SU-DHL-6 (cell line): Measurements from ENCODE around the gene NDFIP1.

Experiments
- H2AFZ ChIP-seq: fragments of 200-600 bp; sonication (generic); 2 replicates; pipeline ENCODE4 v1.6.1; 2014; ENCODE audit warnings: low read depth, mild to moderate bottlenecking, moderate library complexity, mixed read lengths, antibody characterized with exemption, low read length; ENCODE audit not compliant: severe bottlenecking
- H3F3A ChIP-seq: fragments of 200-600 bp; shearing (Covaris generic); 2 replicates; pipeline ENCODE4 v1.6.0; 2016; ENCODE audit warnings: antibody characterized with exemption, mild to moderate bottlenecking; ENCODE audit not compliant: insufficient read depth
- H3K27ac ChIP-seq: fragments of 200-600 bp; sonication (generic); 2 replicates; pipeline ENCODE4 v1.5.1; 2016; ENCODE audit warnings: low read depth, mild to moderate bottlenecking, low read length, moderate library complexity, mixed read lengths
- H3K27me3 ChIP-seq: fragments of 200-600 bp; sonication (generic), shearing (Covaris generic); 2 replicates; pipeline ENCODE4 v1.6.0; 2014; ENCODE audit warnings: mild to moderate bottlenecking, low read length
- H3K36me3 ChIP-seq: fragments of 200-600 bp; sonication (generic); 2 replicates; pipeline ENCODE4 v1.6.1; 2014; ENCODE audit warnings: mild to moderate bottlenecking, low read length, mixed read lengths
- H3K4me2 ChIP-seq: fragments of 300-600, 200-600 bp; shearing (Covaris generic), sonication (generic); 2 replicates; pipeline ENCODE4 v1.6.0; 2014; ENCODE audit warnings: low read length, low read depth, mild to moderate bottlenecking; ENCODE audit not compliant: poor library complexity, severe bottlenecking
- H3K4me3 ChIP-seq: fragments of 200-600 bp; sonication (generic); 2 replicates; pipeline ENCODE4 v1.5.1; 2014; ENCODE audit warnings: antibody characterized with exemption, low read length, mild to moderate bottlenecking, mixed read lengths; ENCODE audit not compliant: insufficient read depth, poor library complexity, severe bottlenecking
- H3K79me2 ChIP-seq: fragments of 200-600 bp; sonication (generic); 2 replicates; pipeline ENCODE4 v1.6.1; 2014; ENCODE audit warnings: mild to moderate bottlenecking, low read length, moderate library complexity; ENCODE audit not compliant: insufficient read depth
- H3K9ac ChIP-seq: fragments of 200-600 bp; sonication (generic); 2 replicates; pipeline ENCODE4 v1.7.0; 2014; ENCODE audit warnings: mild to moderate bottlenecking, low read length
- H3K9me2 ChIP-seq: fragments of 200-600 bp; sonication (generic); replicated peaks from 2 replicates; pipeline ENCODE4 v1.6.1; 2014; ENCODE audit warnings: low read length; ENCODE audit not compliant: insufficient read depth
- H3K9me3 ChIP-seq: fragments of 200-600 bp; sonication (generic); 2 replicates; pipeline ENCODE4 v1.6.1; 2014; ENCODE audit warnings: low read length, mixed read lengths; ENCODE audit not compliant: insufficient read depth
- H4K20me1 ChIP-seq: fragments of 200-600 bp; sonication (generic); 2 replicates; pipeline ENCODE4 v1.6.1; 2014; ENCODE audit warnings: low read depth, mild to moderate bottlenecking, antibody characterized with exemption, low read length, moderate library complexity, mixed read lengths
- CTCF ChIP-seq: fragments of 200-600 bp; sonication (generic); IDR thresholded peaks from one replicate; pipeline ENCODE4 v1.5.1; 2017; ENCODE audit warnings: antibody characterized with exemption, mild to moderate bottlenecking, low read length, moderate library complexity; ENCODE audit not compliant: insufficient read depth, poor library complexity, severe bottlenecking
- EZH2phosphoT487 ChIP-seq: fragments of 200-600 bp; sonication (generic), shearing (Covaris generic); conservative IDR thresholded peaks from 2 replicates; pipeline ENCODE4 v1.6.1; 2018; ENCODE audit warnings: mild to moderate bottlenecking, antibody characterized with exemption, low read length, moderate library complexity, mixed read lengths

NDFIP1 gene

GRCh38 chr5:142107036-142107735, 1.4 kb upstream of the NDFIP1 start:
- Histone ChIP-seq H3K27ac (no peak overlapping the region), H3K27me3 (no peaks in the 10 kb centered on the region), H2AFZ (no peak overlapping the region), H3K9ac (no peak overlapping the region), H3K36me3 (no peaks in the 10 kb centered on the region), H3K4me2 (no peak overlapping the region), H3K9me3 (no peaks in the 10 kb centered on the region), H3K9me2 (no peaks in the 10 kb centered on the region), H4K20me1 (no peaks in the 10 kb centered on the region), H3K79me2 (no peaks in the 10 kb centered on the region), H3F3A (no peaks in the 10 kb centered on the region; the same call in 1 of the 2 replicates), H3K4me3 (no peak overlapping the region)
- TF ChIP-seq EZH2phosphoT487 (no peak), CTCF (no peak)

GRCh38 chr5:142107736-142108431, 695 bp upstream of the NDFIP1 start:
- peak overlapping the region; percentile 73 for H3K4me2 ChIP-seq
- peak overlapping the region; percentile 68 for H3K4me3 ChIP-seq
- H3K79me2 ChIP-seq = no peaks in the 10 kb centered on the region
- H3K9me2 ChIP-seq = no peaks in the 10 kb centered on the region
- H4K20me1 ChIP-seq = no peaks in the 10 kb centered on the region
- no peak for TF ChIP-seq CTCF
- no peak for TF ChIP-seq EZH2phosphoT487
- H3F3A ChIP-seq = no peaks in the 10 kb centered on the region; the same call in 1 of the 2 replicates
- H2AFZ ChIP-seq = peak overlapping the region; percentile 99
- H3K9me3 ChIP-seq = no peaks in the 10 kb centered on the region
- peak overlapping the region; percentile 79 for H3K9ac ChIP-seq
- no peaks in the 10 kb centered on the region for H3K36me3 ChIP-seq
- no peak overlapping the region for H3K27ac ChIP-seq
- H3K27me3 ChIP-seq = no peaks in the 10 kb centered on the region

- H3F3A ChIP-seq = no peaks in the 10 kb centered on the region; the same call in 1 of the 2 replicates
- H3K9me2 ChIP-seq = no peaks in the 10 kb centered on the region
- H3K36me3 ChIP-seq = no peaks in the 10 kb centered on the region
- H4K20me1 ChIP-seq = no peaks in the 10 kb centered on the region
- H2AFZ ChIP-seq = peak overlapping the region; percentile 99
- H3K27me3 ChIP-seq = no peaks in the 10 kb centered on the region
- TF ChIP-seq EZH2phosphoT487 = no peak
- TF ChIP-seq CTCF = no peak
- no peak overlapping the region for H3K27ac ChIP-seq
- H3K79me2 ChIP-seq = no peaks in the 10 kb centered on the region
- H3K4me3 ChIP-seq = peak overlapping the region; percentile 68
- H3K4me2 ChIP-seq = peak overlapping the region; percentile 73
- peak overlapping the region; percentile 79 for H3K9ac ChIP-seq
- H3K9me3 ChIP-seq = no peaks in the 10 kb centered on the region
Measured at GRCh38 chr5:142109331-142110045, 909 bp downstream of the NDFIP1 start.
